NCI-H187 treated with DMSO at 0.1 percent for 48 hours (cell line): ENCODE measurements around the gene TFPI2.

Experiments
- DNase-seq: peaks from one replicate; lab custom pipeline; 2025; lab: John Stamatoyannopoulos, UW

Gene TFPI2

DNA sequence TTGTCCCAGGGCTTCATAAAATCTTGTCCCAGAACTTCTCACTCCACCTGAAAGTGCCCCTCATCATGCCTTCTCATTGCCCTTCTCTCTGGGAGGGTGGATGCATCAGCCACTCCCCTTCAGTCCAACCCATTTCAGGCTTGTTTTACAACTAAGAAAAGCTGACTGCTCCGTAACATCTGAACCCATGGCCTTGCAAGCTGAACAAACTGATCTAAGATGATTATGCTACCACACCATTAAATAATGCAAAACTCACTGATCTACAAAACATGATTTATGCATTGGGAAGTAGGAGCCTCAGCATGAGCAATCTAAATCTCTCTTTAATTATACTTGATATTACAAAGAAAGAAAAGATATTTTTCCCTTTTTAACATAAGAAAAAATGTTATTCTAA is 34.8 kb downstream of the TFPI2 start:
- DNase-seq: no peak

DNA sequence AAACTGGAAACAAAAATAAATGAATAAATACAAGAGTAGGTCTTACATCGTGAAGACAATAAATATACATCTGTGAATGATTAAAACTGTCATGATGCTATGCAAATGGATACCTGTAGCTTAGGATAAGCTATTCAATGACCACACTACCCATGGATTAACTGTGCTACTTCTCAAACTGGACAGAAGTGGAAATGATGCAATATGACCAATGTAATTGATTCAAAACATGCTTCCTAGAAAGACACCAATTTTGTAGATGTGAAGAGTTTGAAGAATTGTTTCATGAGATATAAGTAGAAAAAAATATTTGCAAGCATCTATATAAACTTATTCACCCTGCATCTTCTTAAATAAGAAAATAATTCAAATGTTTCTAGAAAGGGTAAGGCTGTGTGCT is 36.1 kb downstream of the TFPI2 start:
- no peak for DNase-seq

DNA sequence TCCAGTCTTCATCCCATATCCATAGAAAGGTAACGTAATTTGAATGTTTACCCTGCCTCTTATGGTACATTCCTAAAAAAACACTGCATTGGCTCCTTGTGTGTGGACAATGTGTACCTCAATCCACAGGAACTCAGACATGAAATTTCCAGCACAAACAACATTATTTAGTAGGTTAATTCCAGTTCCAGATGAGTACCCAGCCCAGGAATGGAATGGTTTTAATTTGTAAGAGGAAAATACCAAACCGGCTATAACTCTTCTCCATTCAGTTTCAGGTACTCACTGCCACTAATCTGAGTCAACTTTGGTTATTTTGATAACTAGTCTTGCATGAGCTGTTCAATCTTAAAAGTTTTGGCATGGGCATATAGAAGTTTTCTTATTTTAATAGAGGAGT is 39.0 kb downstream of the TFPI2 start:
- DNase-seq: no peak

DNA sequence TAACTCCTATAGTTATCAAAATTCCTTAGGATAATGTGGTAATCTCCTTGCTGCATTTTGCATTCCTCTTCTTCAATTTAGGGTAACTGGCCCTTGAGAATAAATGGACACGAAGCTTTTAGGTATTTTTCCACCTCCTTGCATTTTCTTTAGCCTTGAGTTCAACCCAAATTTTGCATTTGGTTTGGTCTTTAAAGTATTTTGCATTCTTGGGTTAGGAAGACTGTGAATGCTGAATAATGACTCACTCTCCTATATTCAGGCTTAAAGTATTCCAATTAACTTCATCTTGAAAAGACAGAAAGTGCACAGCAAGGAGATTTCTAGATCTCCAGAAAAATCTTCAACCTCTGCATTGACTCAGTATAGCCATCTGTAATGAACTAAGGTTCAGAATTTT is 47.3 kb downstream of the TFPI2 start:
- DNase-seq: no peak

DNA sequence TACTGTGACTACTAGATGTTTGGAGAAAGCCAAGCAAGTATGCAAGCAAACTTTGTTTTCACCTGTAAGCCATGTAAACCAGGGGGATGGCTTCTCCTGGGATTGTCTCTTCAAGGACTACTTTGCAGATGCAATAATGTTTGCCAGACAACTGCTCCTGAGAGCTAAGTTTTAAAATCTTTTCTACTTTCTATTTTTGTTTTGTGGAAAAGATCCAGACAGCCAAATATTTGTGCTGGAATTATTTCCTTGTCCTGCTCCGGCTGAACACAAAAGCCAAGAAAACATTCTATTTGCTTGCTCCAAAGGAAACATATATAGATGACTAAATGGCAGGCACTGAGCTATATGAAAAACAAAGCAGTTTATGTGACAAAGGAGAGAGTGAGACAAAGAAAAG is 51.6 kb downstream of the TFPI2 start:
- no peak for DNase-seq

DNA sequence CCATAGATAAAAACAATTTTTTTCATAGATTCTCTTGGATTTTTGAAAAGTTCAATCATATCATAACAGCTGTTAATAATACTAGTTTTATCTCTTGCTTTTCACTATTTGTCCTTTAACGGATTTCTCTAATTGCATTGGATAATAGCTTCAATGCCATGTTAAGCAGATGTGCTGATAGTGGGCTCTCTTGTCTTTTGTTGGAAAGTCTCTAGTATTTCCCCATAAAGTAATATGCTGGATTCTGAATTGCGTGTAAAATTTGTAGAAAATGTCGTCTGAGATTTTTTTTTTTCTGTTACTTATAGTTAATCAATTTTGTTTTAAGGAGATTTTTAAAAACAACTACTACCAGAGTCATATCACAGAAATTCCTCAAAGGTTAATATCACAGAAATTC is 53.3 kb downstream of the TFPI2 start:
- DNase-seq: no peak

DNA sequence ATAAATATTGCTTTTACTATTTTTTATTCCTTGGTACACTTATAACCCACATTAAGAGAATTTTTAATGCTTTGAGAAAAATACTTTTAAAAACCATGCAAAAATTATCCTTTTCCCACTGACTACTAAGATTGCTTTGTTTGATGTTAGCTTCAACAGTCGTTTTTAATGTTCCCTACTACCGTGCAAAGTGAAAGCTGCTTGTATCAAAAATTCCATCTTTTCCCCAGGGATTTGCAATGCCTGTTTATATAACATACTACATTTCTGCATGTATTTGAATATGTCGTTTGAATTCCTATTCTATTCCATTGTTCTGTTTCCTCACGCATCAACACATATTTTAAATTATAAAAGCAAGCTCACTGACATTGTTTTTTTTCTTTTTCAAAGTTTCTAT is 54.4 kb downstream of the TFPI2 start:
- no peak for DNase-seq

DNA sequence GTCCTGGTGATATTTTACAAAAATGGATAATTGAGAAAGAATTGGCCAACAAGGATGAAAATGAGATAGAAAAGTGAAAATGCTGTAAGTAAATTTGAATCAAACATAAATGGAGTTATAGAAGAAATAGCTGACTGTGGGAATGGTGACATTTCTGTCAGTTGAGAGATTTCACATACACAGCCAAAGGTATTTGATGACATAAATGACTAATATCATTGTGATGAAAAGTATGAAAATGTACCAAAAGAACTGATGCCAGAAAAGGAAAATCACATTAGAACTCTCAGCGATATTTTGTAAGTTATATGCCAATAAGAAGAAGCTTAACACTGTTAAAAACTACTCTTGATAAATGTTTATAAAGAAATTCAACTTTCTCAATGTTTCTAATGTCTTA is 54.9 kb downstream of the TFPI2 start:
- DNase-seq: no peak
